H1 (cell line): ENCODE results near the gene EEIG1. TPM values are rescaled to one million over a fixed set of nuclear protein-coding genes. Genes with fewer than 3 reads are reported as not detected.

Source experiments
- CBX5 ChIP-seq: fragments of 300-800, 300-1000 bp; sonication (generic); IDR thresholded peaks from 2 replicates; pipeline ENCODE4 v1.7.1; 2016; ENCODE audit warnings: antibody characterized with exemption, low read length, low read depth
- EP300 ChIP-seq, 2 experiments: IDR thresholded peaks; 1 replicate in 1 of 2; 2 replicates in 1 of 2; pipeline ENCODE4 v1.6.1; 2011 to 2012; ENCODE audit warnings: low read depth in 2 of 2, low read length in 2 of 2, mild to moderate bottlenecking in 2 of 2, borderline replicate concordance in 1 of 2, inconsistent platforms in 1 of 2, moderate library complexity in 1 of 2
- GTF2F1 ChIP-seq: IDR thresholded peaks from 2 replicates; pipeline ENCODE4 v1.6.1; 2012; ENCODE audit warnings: low read depth, low read length, improper control_type of control experiment, borderline replicate concordance
- TBP ChIP-seq: IDR thresholded peaks from 2 replicates; pipeline ENCODE4 v1.6.1; 2011; ENCODE audit warnings: low read depth, low read length, improper control_type of control experiment
- polyA plus RNA-seq, 7 experiments: library from polyadenylated mRNA; depleted of rRNA in 3 of 7; stranded (reverse) in 5 of 7; unstranded in 2 of 7; fragments of >200 nt in 5 of 7; fragments of 200-250 nt in 2 of 7; gene quantifications; 1 replicate in 5 of 7; 2 replicates in 1 of 7; 4 replicates in 1 of 7; pipeline versions ENCODE4 v1.2.1 to v1.2.3, GENCODE V29; 2011 to 2013; ENCODE audit warnings: missing spikeins in 2 of 7, mixed read lengths in 2 of 7
- total RNA-seq: library from RNA; stranded (reverse); fragmentation: NEBNext Ultra II Directional; extraction: Animal tissue kit (Norgen Biotek cat#: 25700); gene quantifications from 2 replicates; pipeline ENCODE4 v1.2.1, GENCODE V29; 2021

Gene EEIG1
- total and polyA plus RNA-seq, 2 of the 8 experiments (the other 6 are each of a cell fraction or from before 2014, with no cell fraction given): 29.8 to 50.8 TPM

DNA sequence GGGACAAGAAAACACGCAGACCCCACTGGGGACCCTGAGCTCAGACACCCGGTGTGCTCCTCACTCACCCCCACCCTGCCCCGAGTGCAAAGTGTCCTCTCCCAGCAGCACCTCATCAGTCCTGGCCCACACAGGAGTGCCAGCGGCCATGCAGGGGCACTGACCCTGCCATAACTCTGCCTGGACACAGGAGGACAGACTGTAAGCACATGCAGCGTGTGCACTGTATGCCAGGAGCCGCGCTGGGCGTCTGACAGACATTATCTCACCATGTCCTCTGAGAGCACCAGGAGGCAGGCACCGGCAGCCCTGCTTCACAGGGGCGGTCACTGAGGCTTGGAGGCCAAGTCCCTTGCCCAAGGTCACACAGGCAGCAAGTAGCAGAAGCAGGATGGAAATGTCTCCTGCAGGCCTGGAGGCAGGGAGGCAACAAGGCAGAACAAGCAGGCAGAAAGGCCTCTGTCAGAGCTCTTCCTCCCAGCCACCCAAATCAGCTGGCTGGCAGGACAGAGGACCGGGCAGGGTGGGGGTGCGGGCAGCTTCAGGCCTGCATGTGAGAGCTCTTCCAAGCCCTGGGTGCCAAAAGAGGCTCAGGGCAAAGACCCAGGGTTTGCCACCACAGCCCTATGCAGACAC is 8.4 kb downstream of the EEIG1 start (continued):
- TF ChIP-seq EP300 (IDR thresholded peaks at IDR 0.05; ENCODE audit: borderline replicate concordance in 1 of 2, low read depth in 2 of 2, low read length in 2 of 2): no peak
- no peak for TF ChIP-seq TBP
- no peak for TF ChIP-seq CBX5
- no peak for TF ChIP-seq GTF2F1
